Right renal cortex interstitium (tissue), 3 donors: Measurements from ENCODE around the gene CAVIN2. TPM values are rescaled to one million over a fixed set of nuclear protein-coding genes. Genes with fewer than 3 reads are reported as not detected.
"Not testable (repeated sequence)": the region's sequence is repeated elsewhere in the genome, so short reads cannot be mapped to it uniquely, and the experiment has no call there.

Experiments
- DNase-seq, 3 donors: peaks; one replicate each; pipeline ENCODE4 v3.0.0-alpha.2; 2013; ENCODE audit warnings: low read depth in 3 of 3, low spot score in 2 of 3
- polyA plus RNA-seq, 3 donors: library from polyadenylated mRNA; unstranded; fragments of 120-200 nt; gene quantifications; one replicate each; pipeline ENCODE4 v1.2.1, GENCODE V29; 2013; ENCODE audit not compliant: insufficient read length in 3 of 3

CAVIN2 gene
- polyA plus RNA-seq, 3 donors, result 39.7 to 49.2 (median 46.6) TPM

DNA sequence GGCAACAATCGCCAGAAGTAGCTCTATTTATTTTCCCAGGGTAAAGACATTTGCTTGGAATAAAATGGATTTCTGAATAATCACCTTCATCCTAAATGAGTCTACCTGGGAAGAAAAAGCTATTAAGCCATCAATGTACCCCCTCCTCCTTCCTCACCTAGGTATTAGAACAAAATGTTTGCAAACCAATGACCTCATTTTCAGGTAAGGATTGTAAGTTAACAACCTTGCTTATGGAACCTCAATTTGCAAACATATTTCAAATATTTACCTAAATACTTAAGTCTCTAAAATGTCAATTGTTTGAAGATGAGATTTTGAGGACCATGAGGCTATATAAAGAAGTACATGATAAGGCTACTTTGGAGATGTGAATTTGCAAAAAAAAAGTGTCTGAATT, 43.9 kb downstream of the CAVIN2 start:
- no peak for DNase-seq

GRCh38 chr2:191802180-191802579, 44.7 kb downstream of the CAVIN2 start:
- DNase-seq, result no peak

- DNase-seq, result no peak
These were observed 46.0 kb downstream of the CAVIN2 start for GRCh38 chr2:191800874-191801273.

- no peak for DNase-seq
These were observed 47.4 kb downstream of the CAVIN2 start for GRCh38 chr2:191799526-191799925.

- no peak for DNase-seq
These were observed 48.7 kb downstream of the CAVIN2 start for GRCh38 chr2:191797942-191798876.

DNA sequence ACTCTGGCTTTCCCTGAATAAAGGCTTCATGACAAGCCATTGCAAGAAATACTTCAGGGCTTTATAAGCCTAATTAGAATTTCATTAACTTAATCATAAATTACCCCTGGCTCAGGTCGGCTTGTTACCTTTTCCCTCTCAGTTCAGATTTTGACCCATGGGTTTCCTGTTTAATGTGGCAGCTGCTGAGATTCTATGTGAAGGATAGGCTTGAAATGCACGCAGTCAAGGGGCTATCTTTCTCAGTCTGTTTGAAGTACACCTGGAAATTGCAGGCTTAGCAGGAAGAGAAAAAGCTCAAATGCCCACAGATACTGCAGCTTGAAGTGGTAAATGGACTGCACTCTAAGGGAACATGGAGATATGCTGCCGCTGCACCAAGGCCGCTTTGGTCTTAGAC, 49.4 kb downstream of the CAVIN2 start:
- no peak for DNase-seq

DNA sequence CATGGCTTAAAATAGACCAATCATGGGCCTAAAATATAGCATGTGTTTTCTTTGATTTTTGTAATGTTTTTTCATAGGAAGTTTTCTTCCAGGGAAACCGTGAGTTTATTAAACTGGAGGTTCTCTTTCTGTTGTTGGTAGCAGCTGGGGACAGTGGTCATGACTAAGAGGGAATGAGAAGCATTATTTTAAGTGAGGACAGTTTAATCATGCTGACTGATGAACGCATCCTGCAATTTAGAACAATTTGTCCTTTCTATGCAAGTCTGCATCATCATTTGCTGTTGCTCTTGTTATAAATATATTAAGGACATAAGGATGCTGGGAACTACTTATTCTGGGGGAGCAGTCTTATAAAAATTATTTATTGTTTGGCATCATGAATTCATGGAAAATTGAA, 51.2 kb downstream of the CAVIN2 start:
- DNase-seq, result no peak

DNA sequence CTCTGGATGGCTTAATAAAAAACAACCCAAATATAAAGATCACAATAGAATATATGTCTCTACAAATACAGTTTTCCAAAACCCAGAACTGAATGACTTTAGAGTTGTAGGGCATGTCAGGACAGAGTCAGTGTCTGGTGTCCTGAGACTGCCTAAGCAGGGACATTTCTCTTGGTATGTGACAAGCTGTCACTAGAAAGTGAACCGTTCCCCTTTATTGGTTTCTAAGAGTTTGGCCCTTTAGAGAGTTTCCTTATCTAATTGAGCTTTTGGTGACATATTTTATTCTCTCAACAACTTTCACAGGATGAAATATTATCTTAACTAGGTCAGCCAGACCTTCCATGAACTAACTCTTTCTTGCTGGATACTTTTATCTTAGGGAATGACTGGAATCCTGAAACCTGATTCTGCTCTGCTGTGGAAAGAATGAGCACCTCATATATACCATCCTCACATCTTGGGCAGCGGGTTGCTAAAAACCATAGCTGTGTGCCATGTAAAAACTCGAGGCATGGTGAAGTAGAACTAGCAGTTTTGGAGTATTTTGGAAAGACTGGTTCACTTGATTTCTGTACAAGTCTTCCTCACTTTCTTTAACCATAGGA, 54.8 kb downstream of the CAVIN2 start:
- no peak for DNase-seq

DNA sequence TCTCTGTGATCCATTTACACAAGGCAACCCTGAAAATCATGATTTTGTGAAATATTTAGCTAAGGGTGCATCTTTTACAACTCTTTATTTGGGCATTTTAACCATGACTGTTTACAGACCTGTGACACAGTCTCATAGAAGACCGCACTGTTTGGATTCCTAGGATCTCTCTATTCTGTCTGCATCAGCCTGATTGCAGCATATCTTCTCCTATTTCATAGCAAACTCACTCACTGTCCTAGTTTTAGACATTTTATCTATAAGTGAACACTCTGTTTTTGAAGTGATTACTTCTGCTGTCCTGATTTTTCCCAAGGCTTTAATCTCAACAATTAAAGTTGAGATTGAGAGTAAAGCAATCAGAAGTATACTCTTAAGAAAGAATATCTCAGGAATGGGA, 56.2 kb downstream of the CAVIN2 start:
- no peak for DNase-seq

GRCh38 chr2:191789796-191790195, 57.1 kb downstream of the CAVIN2 start:
- no peak for DNase-seq

DNA sequence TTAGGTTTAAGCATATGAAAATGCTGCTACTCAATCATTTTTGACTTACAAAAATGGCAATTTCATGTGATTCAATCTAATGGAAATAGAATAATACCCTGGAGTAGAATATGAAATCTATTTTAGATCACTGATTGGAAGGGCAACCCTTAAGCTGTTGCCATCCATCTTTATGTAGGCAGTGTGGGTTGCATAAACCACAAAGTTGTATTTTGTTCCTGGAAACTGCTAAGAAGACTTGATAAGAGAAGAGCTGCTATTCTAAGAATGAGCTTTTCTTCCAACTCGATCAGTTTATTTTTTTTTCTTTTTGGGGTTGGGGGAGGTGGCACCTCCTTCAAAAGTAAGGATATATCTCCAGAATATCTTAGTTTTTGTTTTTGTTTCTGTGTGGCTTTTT, 60.2 kb downstream of the CAVIN2 start:
- DNase-seq, result no peak

- DNase-seq, result not testable (repeated sequence)
These were observed 61.2 kb downstream of the CAVIN2 start for GRCh38 chr2:191785651-191786050.

Other genes starting within 250 kb of the CAVIN2 start
- gene NABP1, start 169.0 kb downstream of the CAVIN2 start, polyA plus RNA-seq, result 10 to 100 TPM; 28.8 to 39.6 (median 39.5) TPM